Measurements from ENCODE around the gene SLC30A3.

SLC30A3 gene

GRCh38 chr2:27205206-27205605, 57.6 kb downstream of the SLC30A3 start:
- DNase-seq, result no peak

GRCh38 chr2:27204566-27204965, 58.3 kb downstream of the SLC30A3 start:
- no peak for DNase-seq

- no peak for DNase-seq
Measured at GRCh38 chr2:27203741-27204140, 59.1 kb downstream of the SLC30A3 start.

Data from hypothalamus (tissue), 51 donors.